Fibroblast of the aortic adventitia (primary cell): ENCODE data around the gene BEX5. TPM values are rescaled to one million over a fixed set of nuclear protein-coding genes. Genes with fewer than 3 reads are reported as not detected.
"Not testable (repeated sequence)": the region's sequence is repeated elsewhere in the genome, so short reads cannot be mapped to it uniquely, and the experiment has no call there.

ENCODE experiments used
- DNase-seq: peaks from one replicate; pipeline ENCODE4 v3.0.0-alpha.2; 2010; ENCODE audit warnings: low read depth
- H3K4me3 ChIP-seq: 2 replicates; pipeline ENCODE4 v1.5.1; 2011; ENCODE audit warnings: low read depth, mild to moderate bottlenecking, control low read depth, low read length, moderate library complexity
- total RNA-seq: library from RNA; depleted of rRNA; stranded (reverse); fragments of >200 nt; gene quantifications from 2 replicates; pipeline ENCODE4 v1.2.3, GENCODE V29; 2012; ENCODE audit warnings: low replicate concordance
- TF ChIP-seq, protein P1 (sequence below): IDR thresholded peaks from 2 replicates; pipeline ENCODE4 v1.5.1; 2011; ENCODE audit warnings: mild to moderate bottlenecking, low read length, control low read depth, inconsistent platforms; ENCODE audit not compliant: insufficient read depth

The BEX5 gene
- 0.09 TPM in 1 of 2 replicates, not detected in the other for total RNA-seq

DNA sequence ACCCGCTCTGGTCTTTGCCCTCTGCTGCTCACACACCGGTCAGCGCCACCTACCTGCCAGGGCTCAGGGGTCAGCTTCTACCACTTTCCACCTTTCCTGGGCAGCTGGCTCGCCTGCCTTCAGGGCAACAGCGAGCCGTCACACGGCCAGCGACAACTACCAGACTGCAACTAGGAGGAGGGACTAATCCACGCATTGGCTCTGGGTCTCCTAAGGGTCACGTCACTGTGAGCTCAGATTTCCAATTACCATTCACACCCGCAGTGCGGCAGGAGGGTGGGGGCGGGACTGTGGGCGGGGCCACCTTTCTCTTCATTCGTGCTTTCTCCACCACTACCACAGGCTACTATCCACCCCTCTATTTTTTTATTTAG is at the start of gene BEX5:
BEX5 (minus strand) TSS at position 172 of the 374 bp plus-strand sequence. CDS start 1,712 bp downstream, outside the sequence.
- DNase-seq, result no peak
- H3K4me3 ChIP-seq, result no peak within 1 kb of the TSS

DNA sequence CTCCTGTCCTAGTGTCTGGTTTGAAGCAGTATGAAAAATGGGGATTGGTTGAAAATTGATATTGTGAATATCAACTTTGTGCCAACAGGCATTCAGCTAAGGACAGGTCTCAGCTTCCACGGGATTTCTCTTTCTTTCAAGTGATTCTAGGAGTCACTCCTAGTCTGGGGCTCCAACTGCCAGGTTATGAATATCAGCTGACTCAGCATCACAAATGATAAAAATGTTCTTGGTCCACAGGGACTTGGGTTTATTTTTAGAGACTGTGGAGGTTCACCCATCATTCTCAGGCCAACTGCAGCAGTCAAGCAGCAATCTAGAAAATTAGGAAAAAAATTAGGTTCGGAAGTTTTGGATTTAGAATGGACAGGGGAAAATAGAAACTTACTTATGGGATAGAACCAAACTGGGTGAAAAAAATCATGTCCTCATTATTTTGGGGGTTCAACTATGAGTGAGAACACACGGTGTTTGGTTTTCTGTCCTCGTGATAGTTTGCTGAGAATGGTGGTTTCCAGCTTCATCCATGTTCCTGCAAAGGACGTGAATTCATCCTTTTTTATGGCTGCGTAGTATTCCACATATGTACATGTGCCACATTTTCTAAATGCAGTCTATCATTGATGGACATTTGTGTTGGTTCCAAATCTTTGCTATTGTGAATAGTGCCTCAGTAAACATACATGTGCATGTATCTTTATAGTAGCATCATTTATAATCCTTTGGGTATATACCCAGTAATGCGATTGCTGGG is 30.4 kb upstream of the BEX5 start:
- H3K4me3 ChIP-seq, result no peak overlapping the region
- DNase-seq, result no peak
- TF ChIP-seq, protein P1, sequence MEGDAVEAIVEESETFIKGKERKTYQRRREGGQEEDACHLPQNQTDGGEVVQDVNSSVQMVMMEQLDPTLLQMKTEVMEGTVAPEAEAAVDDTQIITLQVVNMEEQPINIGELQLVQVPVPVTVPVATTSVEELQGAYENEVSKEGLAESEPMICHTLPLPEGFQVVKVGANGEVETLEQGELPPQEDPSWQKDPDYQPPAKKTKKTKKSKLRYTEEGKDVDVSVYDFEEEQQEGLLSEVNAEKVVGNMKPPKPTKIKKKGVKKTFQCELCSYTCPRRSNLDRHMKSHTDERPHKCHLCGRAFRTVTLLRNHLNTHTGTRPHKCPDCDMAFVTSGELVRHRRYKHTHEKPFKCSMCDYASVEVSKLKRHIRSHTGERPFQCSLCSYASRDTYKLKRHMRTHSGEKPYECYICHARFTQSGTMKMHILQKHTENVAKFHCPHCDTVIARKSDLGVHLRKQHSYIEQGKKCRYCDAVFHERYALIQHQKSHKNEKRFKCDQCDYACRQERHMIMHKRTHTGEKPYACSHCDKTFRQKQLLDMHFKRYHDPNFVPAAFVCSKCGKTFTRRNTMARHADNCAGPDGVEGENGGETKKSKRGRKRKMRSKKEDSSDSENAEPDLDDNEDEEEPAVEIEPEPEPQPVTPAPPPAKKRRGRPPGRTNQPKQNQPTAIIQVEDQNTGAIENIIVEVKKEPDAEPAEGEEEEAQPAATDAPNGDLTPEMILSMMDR, result no peak

More for the DNA sequence above, at the start of gene BEX5:
- TF ChIP-seq, protein P1, result no peak

DNA sequence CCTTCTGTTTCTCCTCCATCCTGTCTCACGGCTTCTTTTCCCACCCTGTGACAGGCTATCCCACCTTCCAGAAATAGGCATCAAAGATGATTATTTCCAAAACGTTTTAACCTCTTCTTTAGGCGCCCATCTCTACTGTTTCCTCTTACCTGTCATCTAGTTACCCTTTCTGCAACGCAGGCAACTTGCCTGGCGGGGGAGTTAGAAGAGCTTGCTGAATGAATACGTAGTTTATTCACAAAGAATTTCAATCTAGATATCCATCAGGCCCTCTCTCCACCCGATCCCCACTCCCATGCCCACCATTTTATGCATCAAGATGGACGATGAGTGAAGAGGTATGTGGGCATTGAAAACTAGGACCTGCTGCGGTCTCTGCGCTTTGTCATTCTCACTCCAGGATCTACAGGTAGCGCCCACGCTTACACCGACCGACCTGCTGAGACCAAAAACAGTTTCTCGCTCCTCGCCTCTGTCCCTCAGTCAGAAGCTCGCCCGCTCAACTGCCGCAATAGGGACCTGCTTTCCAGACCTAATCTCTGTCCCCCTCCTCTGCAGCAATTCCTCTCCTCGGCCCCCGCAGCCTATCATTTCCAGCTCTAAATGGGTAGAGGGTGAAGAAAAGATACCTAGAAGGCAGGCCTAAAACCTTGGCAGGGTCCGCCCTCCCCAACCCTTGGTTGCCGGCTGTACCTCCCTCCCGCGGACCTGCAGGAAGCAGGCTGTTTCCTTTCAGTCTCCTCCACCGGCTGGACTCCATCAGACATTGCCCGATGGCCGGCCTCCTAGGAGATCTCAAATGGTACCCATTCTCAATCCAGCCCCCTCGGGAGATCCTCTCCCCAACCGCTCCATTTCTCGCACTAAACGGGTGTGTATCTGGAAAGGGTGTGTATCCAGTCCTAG is 624 bp downstream of the BEX5 start:
- no peak for DNase-seq
- TF ChIP-seq, protein P1, result no peak
- H3K4me3 ChIP-seq, result no peak overlapping the region

DNA sequence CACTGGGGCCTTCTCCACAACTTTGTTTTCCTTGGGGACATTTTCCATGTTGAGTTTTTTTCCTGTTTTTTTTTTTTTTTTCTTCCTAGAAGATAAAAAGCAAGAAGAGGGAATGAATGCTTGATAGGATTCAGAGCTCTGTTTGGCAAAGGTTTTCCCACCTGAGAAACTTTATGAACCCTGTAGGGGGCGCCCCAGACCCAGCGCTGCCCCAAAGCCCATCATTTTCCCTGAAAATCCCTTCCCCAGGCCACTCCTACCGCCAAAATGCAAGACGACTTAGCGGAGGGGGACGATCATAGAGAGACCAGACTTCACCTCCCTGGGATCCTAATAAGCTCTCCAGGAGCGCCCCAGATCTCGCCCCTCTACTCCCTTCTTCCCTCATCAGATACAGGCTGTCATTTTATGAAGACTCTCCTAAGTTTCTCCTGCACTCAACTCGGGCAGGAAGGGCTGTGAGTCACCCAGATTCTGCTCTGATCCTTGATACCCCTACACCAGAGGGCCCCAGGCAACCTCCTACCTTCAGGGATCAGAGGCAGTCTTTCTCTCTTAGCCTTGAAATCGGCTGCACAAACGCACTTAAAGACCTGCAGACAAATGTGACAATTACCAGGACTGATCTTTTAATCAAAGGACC is 1.4 kb downstream of the BEX5 start:
- TF ChIP-seq, protein P1, result no peak
- no peak overlapping the region for H3K4me3 ChIP-seq
- no peak for DNase-seq

DNA sequence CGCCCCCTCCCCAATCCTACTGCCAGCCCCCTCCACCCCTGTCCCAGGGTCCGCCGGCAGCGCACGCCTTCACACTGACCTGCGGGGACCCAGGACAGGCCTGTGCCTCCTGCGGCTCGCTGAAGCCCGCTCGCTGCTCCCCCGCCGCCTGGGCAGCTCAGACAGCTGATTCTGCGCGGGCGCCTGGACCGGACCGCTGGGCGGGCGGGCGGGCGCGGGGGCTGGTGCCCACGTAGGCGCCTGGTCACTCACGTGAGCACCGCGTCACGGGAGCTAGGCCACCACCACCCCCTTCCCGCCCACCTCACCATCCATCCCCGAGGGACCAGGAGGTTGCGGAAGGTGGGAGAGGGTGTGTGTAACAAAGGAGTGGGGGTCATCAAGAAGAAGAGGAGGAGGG is 13.5 kb downstream of the BEX5 start, which contains the start of gene TCEAL6:
TCEAL6 (minus strand) TSS at position 208 of the 400 bp plus-strand sequence.
- not testable (repeated sequence) for DNase-seq, H3K4me3 ChIP-seq

DNA sequence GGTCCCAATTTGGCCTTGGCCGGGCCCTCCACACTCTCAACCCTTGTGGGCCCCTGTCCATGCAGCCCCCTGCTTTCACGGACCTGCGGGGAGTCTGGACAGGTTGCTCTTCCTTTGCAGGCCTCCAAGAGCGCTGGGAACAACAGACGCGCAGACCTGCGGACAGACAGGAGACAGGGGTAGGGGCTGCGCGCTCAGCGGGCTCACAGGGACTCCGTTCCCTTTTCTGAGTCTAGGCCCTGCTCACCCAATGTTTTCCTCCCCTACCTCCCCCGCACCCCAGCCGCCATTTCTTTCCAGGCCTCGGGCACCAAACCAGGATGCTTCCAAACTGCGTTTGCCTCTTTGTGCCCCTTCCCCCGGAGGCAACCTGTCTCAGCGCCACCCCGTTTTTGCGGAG is 14.1 kb downstream of the BEX5 start:
- not testable (repeated sequence) for H3K4me3 ChIP-seq, DNase-seq

DNA sequence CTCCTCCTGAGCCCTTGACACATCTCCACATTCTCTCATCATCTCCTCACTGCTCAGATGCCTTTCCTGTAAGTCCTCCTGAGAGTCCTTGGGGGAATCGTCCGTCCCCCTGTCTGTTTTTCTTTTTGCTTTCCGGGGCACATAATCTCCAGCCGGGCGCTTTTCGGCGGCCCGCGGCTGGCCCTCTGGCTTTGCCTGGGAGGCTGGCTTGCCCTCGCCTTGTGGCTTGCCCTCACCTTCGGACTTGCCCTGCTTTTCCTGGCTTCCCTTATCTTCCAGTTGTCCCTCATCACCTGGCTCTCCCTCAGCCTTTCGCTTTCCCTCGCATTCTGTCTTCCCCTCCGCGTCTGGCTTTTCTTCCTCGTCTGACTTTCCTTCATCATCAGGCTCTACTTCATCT is 14.9 kb downstream of the BEX5 start:
- not testable (repeated sequence) for DNase-seq, H3K4me3 ChIP-seq

DNA sequence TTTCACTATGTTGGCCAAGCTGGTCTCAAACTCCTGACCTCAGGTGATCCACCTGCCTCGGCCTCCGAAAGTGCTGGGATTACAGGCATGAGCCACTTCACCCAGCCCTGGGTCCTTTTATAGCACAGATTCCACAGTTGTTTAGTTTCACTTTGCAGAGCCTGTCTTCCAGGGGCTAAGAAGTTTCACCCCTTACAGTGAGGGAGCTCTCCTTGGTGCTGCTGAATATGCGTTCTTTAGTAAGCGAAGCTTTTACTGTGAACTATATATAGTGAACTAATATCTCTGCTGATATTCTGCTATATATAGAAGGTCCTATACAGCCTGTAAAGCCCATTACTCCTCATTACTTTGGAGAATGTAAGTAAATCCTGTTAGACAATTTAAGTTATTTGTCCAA is 17.7 kb downstream of the BEX5 start:
- TF ChIP-seq, protein P1, result no peak
- DNase-seq, result no peak
- no peak overlapping the region for H3K4me3 ChIP-seq
